GM21515 (cell line): Measurements from ENCODE around the gene MRPL46.
"Not testable (repeated sequence)": the region's sequence is repeated elsewhere in the genome, so short reads cannot be mapped to it uniquely, and the experiment has no call there.

ENCODE experiments used
- ATAC-seq: cut with Tn5 transposase; IDR thresholded peaks from one replicate; pipeline ENCODE4 v1.9.1; 2021; ENCODE audit not compliant: unreplicated experiment

MRPL46 gene

GRCh38 chr15:88447741-88448140, 19.4 kb downstream of the MRPL46 start:
- ATAC-seq = no peak

GRCh38 chr15:88447206-88447605, 20.0 kb downstream of the MRPL46 start:
- no peak for ATAC-seq

DNA sequence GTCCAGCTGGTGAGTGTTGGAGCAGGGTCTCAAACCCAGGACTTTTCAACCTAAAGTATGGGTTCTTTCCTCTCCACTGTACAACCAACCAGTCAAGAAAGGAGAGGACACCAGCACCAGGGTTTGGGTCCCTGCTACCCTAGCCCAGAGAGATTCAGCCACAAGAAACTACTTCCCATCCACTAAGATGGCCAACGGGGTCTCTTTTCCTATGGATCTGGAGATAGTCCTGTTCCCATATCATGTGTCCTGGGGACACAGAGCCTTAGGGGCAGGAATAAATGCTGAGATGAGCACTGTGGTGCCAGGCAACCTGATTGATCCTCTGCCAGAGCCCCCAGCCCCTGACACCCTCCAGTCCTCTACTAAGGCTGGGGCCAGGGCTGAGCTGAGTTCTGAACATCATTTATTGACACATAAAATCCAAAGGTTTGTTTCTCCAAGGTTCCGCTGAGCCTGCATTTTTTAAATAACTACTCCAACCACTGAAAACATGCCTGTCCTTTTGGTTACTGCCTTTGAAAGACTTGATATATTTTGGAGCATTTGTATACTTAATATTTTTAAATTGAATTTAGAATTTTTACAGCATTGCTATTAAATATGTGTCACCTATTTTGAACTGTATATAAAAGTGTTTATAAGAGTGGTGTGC, 26.0 kb downstream of the MRPL46 start:
- no peak for ATAC-seq

- ATAC-seq = no peak
These were observed 27.2 kb downstream of the MRPL46 start for GRCh38 chr15:88440021-88440420.

DNA sequence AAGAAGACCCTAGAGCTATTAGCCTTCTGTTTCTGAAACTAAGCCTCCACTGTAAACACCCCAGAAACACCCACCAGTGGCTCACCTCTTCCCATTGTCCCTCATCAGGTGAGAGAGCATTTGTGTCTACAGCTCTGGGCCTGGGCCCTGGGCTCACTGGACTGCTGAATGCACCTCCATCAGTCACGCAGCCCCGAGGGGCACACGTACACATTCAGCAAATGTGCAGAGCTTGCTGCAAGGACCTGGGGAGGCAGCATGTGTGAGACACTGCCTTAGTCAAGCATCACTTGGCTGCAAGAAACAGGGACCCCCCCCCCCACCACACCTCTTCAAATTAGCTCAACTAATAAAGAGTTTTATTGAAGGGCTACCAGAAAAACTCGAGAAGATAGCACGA, 29.0 kb downstream of the MRPL46 start:
- ATAC-seq = no peak

GRCh38 chr15:88434106-88434505, 33.1 kb downstream of the MRPL46 start:
- ATAC-seq = not testable (repeated sequence)

GRCh38 chr15:88433046-88433685, 34.0 kb downstream of the MRPL46 start:
- no peak for ATAC-seq

DNA sequence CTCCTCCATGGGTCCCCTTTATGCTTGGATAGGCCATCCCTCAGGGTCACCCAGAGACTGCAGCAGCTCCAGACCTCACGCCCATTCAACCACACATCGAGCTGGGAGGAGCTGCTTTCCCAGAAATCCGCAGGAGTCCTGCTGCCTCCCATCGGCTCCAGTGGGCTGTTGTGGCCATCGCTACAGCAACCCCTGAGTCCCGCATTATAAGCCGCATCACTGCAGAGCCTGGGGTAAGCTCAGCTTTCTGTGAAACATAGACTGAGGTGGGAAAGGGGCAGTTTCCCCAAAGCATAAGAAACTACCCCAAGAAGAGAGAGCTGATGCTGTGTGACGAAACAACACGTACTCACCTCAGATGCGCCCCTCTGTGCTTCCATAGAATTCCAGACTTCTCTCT, 35.7 kb downstream of the MRPL46 start:
- ATAC-seq = no peak

DNA sequence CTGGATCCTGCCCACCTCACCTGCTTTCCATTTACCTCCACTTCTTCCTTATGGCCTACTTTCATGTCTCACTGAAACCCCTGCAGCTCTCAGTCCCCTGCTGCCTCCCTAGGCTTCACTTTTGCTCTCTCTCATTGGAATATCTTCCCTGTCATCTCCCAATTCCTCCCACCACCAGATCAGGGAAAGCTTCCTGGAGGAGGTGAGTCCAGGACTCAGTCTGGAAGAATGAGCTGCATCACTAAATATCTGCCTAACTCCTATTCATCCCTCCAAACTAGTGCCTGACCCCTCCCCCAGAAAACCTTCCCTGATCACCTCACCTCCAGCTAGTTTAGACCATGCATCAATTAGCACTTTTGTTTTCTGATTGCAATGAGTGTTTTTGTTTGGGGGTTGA, 37.1 kb downstream of the MRPL46 start:
- ATAC-seq = no peak

DNA sequence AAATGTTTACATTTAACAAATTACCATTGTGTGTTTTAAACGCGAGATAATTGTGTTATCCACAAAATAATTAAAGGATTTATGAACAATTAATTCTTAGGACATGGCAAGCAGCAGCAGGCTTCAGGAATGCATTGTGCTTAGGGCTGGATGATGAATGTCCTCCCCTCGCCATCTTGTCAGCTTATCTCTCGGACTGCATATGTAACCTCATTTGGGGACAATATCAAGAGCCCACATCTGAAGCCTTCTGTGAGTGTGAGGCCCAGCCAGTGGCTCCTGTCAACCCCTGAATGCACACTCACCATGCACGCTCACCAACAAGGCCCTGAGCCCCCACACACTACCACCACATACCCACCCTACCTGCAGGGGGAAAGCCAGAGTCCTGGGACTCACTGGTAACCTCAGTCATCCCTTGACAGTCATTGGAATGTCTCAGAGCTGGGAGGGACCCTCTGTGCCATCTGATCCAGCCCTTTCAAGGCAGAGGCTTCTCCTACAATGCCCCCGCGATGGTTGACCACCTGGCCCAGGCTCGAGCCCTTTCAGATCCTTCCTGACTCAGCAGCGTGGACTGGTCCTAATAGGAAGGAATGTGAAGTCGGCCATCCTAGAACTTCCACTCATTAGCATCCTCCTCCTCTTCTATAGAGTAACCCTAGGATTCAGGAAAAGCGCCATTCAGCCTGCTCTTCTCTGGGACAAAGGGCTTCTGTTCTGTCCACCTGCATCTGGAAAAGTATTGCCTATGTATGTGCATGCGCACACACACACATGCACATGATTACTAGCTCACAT, 38.2 kb downstream of the MRPL46 start:
- no peak for ATAC-seq

- no peak for ATAC-seq
These were observed 39.1 kb downstream of the MRPL46 start for GRCh38 chr15:88428053-88428452.

DNA sequence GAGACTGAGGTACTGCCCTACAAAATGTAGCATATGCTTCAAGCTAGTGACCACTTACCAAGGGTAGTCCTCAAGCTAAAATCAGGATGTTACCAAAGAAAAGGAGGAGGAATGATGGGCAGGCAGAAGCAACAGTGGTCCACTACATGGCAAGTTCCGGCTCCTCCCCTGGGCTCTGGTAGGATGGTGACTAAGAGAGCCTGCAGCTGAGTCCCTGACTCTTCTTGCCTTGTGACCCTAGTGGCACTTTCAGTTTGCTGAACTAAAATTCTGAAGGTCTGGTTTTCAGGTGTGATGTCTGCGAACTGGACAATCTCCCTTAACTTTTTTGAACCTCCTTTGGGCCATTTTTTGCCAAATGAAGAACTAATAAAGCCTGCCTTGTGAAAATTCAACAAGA, 40.9 kb downstream of the MRPL46 start:
- ATAC-seq = no peak

GRCh38 chr15:88423331-88423730, 43.9 kb downstream of the MRPL46 start:
- no peak for ATAC-seq

GRCh38 chr15:88419830-88420229, 47.4 kb downstream of the MRPL46 start:
- ATAC-seq = no peak
